Stomach (tissue), 9 donors: ENCODE results near the gene ERO1B. TPM values are rescaled to one million over a fixed set of nuclear protein-coding genes. Genes with fewer than 3 reads are reported as not detected.

Source experiments
- DNase-seq, 2 donors: peaks; one replicate each; pipeline versions ENCODE4 v3.0.0 to v3.0.0-alpha.2; 2013 to 2019
- H3K27ac ChIP-seq, 5 donors: fragments of 200-600 bp in 4 of 5; sonication (generic) in 4 of 5; one replicate each; pipeline ENCODE4 v1.5.1; 2013 to 2019; ENCODE audit warnings: mild to moderate bottlenecking in 1 of 5, moderate library complexity in 1 of 5
- H3K27me3 ChIP-seq, 3 donors: fragments of 200-600 bp; sonication (generic); one replicate each; pipeline ENCODE4 v1.5.1; 2017 to 2019; ENCODE audit warnings: mixed run types in 1 of 3
- H3K36me3 ChIP-seq, 4 donors: fragments of 200-600 bp; sonication (generic); 1 replicate in 3 of 4; 2 replicates in 1 of 4; pipeline ENCODE4 v1.5.1; 2016 to 2019
- H3K4me1 ChIP-seq, 4 donors: fragments of 200-600 bp; sonication (generic); one replicate each; pipeline ENCODE4 v1.5.1; 2016 to 2019
- H3K4me3 ChIP-seq, 4 donors: fragments of 200-600 bp; sonication (generic) in 3 of 4; one replicate each; pipeline ENCODE4 v1.5.1; 2016 to 2019; ENCODE audit warnings: mild to moderate bottlenecking in 1 of 4
- H3K9me3 ChIP-seq, 4 donors: fragments of 200-600 bp; sonication (generic); one replicate each; pipeline ENCODE4 v1.5.1; 2016 to 2019
- EP300 ChIP-seq: sonication (generic); formaldehyde crosslinking; IDR thresholded peaks from one replicate; pipeline ENCODE4 v1.6.1; 2017; ENCODE audit warnings: antibody characterized with exemption
- POLR2A ChIP-seq, 4 donors: fragments of 450-650 bp; IDR thresholded peaks; one replicate each; pipeline ENCODE4 v1.6.1; 2016; ENCODE audit warnings: antibody characterized with exemption in 4 of 4, control low read depth in 2 of 4, mild to moderate bottlenecking in 1 of 4, moderate library complexity in 1 of 4
- POLR2AphosphoS5 ChIP-seq, 3 donors: sonication (generic); formaldehyde crosslinking; IDR thresholded peaks; one replicate each; pipeline ENCODE4 v1.6.1; 2016; ENCODE audit warnings: antibody characterized with exemption in 3 of 3
- WGBS, 5 donors: extraction: QIAGEN DNeasy Blood & Tissue Kit in 3 of 5; methylation state at CpG; one replicate each; pipeline versions ENCODE4 v1.1.5 to v1.1.7; 2013 to 2018; 5-methylcytosine and 5-hydroxymethylcytosine counted together
- intact Hi-C: fragments of 100-400 bp; cut with DNase I; formaldehyde crosslinking; loops from one replicate; pipeline ENCODE4 v1.15.1; 2023; ENCODE audit warnings: low total_unique reads
- polyA plus RNA-seq, 3 donors: library from polyadenylated mRNA; stranded (reverse); fragments of 200-250 nt; gene quantifications; one replicate each; pipeline ENCODE4 v1.2.3, GENCODE V29; 2013
- small RNA-seq, 4 donors: library from RNA; depleted of rRNA; stranded (forward); fragments of <200 nt; gene quantifications; one replicate each; pipeline ENCODE3, GENCODE V24; 2016
- total RNA-seq, 5 donors: library from RNA; depleted of rRNA; stranded (reverse); fragments of >200 nt; gene quantifications; one replicate each; pipeline versions ENCODE4 v1.1.0 to v1.2.3, GENCODE V29; 2014 to 2016
- TF ChIP-seq, protein P1 (sequence below), 7 experiments: fragments of 450-650 bp in 4 of 7; fragments of 200-600 bp in 3 of 7; sonication (generic) in 3 of 7; IDR thresholded peaks; one replicate each; pipeline ENCODE4 v1.5.1; 2016 to 2019; ENCODE audit warnings: antibody characterized with exemption in 7 of 7, control low read depth in 2 of 7, mild to moderate bottlenecking in 1 of 7
- donor health status: healthy with polysubstance abuse.
- donor health status: Bipolar disorder and iron deficiency.
- donor health status: healthy.

Gene ERO1B
- total and polyA plus RNA-seq, 8 donors = 3.2 to 103 (median 27.9) TPM

DNA sequence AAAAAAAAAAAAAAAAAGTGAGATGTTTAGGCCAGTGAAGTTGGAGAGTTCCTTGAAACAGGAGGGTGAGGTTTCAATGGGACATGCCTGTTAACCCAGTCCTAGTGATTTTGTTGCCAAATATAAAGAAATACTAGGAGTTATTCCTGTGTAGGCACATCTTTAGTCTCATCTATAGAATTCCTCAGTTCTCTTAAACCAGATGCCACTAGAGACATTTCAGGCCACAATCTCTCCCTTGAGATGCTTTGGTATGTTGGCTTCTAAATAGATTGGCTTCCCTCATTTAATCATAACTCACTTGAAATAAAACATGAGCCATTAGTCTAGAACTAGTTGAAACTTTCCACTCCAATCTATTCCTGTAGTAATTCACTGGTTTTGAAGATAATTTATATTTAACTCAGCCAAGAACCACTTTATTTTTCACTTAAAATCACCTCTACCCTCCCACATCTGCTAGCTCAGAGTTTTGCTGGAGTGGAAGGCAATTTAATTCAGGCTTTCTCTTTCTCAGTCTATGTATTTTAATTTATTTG lies 109.6 kb downstream of the ERO1B start:
- no peak overlapping the region for H3K27ac ChIP-seq
- H3K4me1 ChIP-seq = peaks cover 0 to 11% (median 0%) of the 10 kb centered on the region in 4 donors
- no peak for DNase-seq
- H3K27me3 ChIP-seq = no peaks in the 10 kb centered on the region
- TF ChIP-seq POLR2A (IDR thresholded peaks at IDR 0.05) (no peak), EP300 (no peak), POLR2AphosphoS5 (IDR thresholded peaks at IDR 0.05) (no peak)
- TF ChIP-seq, protein P1, sequence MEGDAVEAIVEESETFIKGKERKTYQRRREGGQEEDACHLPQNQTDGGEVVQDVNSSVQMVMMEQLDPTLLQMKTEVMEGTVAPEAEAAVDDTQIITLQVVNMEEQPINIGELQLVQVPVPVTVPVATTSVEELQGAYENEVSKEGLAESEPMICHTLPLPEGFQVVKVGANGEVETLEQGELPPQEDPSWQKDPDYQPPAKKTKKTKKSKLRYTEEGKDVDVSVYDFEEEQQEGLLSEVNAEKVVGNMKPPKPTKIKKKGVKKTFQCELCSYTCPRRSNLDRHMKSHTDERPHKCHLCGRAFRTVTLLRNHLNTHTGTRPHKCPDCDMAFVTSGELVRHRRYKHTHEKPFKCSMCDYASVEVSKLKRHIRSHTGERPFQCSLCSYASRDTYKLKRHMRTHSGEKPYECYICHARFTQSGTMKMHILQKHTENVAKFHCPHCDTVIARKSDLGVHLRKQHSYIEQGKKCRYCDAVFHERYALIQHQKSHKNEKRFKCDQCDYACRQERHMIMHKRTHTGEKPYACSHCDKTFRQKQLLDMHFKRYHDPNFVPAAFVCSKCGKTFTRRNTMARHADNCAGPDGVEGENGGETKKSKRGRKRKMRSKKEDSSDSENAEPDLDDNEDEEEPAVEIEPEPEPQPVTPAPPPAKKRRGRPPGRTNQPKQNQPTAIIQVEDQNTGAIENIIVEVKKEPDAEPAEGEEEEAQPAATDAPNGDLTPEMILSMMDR (IDR thresholded peaks at IDR 0.05) = no peak
- no peaks in the 10 kb centered on the region for H3K9me3 ChIP-seq
- no peak overlapping the region for H3K4me3 ChIP-seq
- intact Hi-C loops = no loop called here
- peaks cover 0 to 9% (median 3%) of the 10 kb centered on the region in 4 donors for H3K36me3 ChIP-seq

DNA sequence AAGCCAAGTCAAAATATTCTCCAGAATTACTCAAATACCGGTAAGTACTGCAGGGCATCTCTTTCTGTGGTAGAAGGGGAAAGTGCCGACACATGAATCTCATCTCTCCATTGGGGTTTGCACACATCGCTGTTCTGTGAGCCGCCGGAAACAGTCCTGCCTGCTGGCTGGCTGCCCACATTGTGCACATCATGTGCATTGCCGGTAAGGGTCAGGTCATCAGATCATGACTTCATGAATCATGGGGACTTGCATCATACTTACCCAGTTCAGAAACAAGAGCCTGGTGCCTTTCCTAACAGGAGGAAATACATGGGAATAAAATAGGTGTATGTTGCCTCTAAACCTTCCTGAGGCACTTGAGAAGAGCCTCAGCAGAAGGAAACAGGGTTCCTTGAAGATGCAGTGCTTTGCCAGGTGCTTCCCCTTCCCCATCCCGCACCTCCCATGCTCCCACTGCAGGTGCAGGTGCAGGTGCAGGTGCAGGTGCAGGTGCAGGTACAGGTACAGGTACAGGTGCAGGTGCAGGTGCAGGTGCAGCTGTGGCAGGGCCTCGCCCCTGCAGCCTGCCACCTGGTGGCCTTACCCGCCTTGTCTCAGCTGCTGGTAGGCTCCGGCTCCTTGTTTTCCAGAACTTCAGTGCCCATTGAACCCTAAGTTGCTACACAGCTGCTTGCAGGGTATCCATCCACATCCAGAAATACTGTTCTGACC lies 112.9 kb downstream of the ERO1B start:
- DNase-seq = peak; percentile 42 to 52
- 62 to 84% (median 73%) methylated on average over 9 to 10 of the region's 10 CpGs for WGBS, 5 donors
- Histone ChIP-seq H3K36me3 (peaks cover 0 to 6% (median 0%) of the 10 kb centered on the region in 4 donors), H3K27ac (peak overlapping the region in 1 of 5 donors; percentile 11), H3K4me3 (no peak overlapping the region), H3K27me3 (no peaks in the 10 kb centered on the region), H3K9me3 (no peaks in the 10 kb centered on the region), H3K4me1 (peaks cover 0 to 18% (median 4%) of the 10 kb centered on the region in 4 donors)
- TF ChIP-seq, protein P1 (IDR thresholded peaks at IDR 0.05) = peak in 1 of 7 experiments; percentile 21
- TF ChIP-seq EP300 = no peak
- TF ChIP-seq POLR2AphosphoS5 (IDR thresholded peaks at IDR 0.05) = peak in 1 of 3 donors; percentile 26
- intact Hi-C loops = no loop called here

DNA sequence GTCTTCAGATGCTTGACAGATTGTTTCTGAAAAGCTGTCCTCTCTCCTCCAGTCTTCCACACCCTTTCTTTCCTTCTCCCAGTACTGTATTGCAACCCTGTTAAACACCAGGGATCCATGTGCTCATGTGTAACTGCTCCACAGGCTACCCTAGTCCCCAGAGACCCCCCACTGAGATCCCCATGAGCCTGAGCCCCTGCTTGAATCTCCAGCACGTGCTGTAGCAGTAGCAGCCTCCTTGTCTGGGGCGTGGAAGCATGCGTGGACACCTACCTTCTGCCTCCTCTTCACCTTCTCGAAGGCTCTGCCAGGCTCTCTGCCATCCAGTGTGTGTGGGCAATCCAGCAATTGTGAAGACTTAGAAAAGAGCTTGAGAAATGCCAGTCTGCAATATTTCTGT lies 114.2 kb downstream of the ERO1B start:
- Histone ChIP-seq H3K4me3 (no peak overlapping the region), H3K27ac (no peak overlapping the region), H3K36me3 (peaks cover 0 to 6% (median 0%) of the 10 kb centered on the region in 4 donors), H3K27me3 (no peaks in the 10 kb centered on the region), H3K4me1 (peaks cover 4 to 27% (median 8%) of the 10 kb centered on the region in 4 donors), H3K9me3 (peaks cover 0 to 4% (median under 1%) of the 10 kb centered on the region in 4 donors)
- TF ChIP-seq POLR2AphosphoS5 (IDR thresholded peaks at IDR 0.05) (no peak), EP300 (no peak), POLR2A (IDR thresholded peaks at IDR 0.05) (no peak)
- intact Hi-C loops = no loop called here
- DNase-seq = no peak
- 89 to 96% (median 91%) methylated on average over 4 of the region's 4 CpGs for WGBS, 5 donors

DNA sequence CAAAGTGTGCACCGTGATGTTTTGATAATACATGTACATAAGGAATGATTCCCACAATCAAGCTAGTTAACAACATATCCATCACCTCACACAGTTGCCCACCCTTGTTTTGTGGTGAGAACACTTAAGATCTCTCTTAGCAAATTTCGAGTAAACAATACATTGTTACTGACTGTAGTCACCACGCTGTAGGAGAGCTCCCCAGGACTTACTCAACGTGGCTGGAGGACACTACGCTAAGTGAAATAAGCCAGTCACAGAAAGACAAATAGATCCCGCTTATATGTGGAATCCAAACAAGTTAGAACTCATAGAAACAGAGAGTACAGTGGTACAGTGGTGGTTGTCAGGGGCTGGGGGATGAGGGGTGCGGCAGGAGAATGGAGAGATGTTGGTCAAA lies 114.6 kb downstream of the ERO1B start:
- TF ChIP-seq POLR2A (IDR thresholded peaks at IDR 0.05) = no peak
- TF ChIP-seq EP300 = no peak
- no peaks in the 10 kb centered on the region for H3K27me3 ChIP-seq
- 82 to 93% (median 91%) methylated on average over 7 of the region's 7 CpGs for WGBS, 5 donors
- peaks cover 0 to 6% (median 0%) of the 10 kb centered on the region in 4 donors for H3K36me3 ChIP-seq
- H3K4me1 ChIP-seq = peaks cover 4 to 32% (median 8%) of the 10 kb centered on the region in 4 donors
- H3K9me3 ChIP-seq = peaks cover 0 to 9% (median 3%) of the 10 kb centered on the region in 4 donors
- no peak overlapping the region for H3K27ac ChIP-seq
- DNase-seq = no peak
- no peak overlapping the region for H3K4me3 ChIP-seq
- intact Hi-C loops = no loop called here

DNA sequence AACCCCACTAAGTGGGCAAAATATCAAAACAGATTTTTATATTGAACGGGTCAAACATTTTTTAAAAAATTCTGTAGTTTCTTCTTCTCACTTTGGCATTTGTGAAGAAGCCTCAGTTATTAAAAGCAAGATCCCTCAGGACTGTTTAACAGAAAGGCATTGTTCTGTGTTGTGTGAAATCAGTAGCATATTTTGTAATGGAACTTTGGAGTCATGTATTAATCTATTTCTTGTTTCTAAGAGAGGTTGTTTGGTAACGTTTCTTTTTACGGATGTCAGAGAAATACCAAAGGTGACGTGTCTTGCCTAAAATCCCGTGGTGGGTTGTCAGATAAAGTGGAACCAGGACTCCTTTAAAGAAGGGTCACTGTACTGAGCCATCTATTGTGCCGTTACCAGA lies 115.7 kb downstream of the ERO1B start:
- H3K4me3 ChIP-seq = no peak overlapping the region
- peaks cover 0 to 20% (median 11%) of the 10 kb centered on the region in 4 donors for H3K9me3 ChIP-seq
- H3K4me1 ChIP-seq = peaks cover 4 to 32% (median 8%) of the 10 kb centered on the region in 4 donors
- peaks cover 0 to 6% (median 0%) of the 10 kb centered on the region in 4 donors for H3K36me3 ChIP-seq
- intact Hi-C loops = no loop called here
- no peak overlapping the region for H3K27ac ChIP-seq
- TF ChIP-seq POLR2AphosphoS5 (IDR thresholded peaks at IDR 0.05) (no peak), POLR2A (IDR thresholded peaks at IDR 0.05) (no peak), EP300 (no peak)
- TF ChIP-seq, protein P1 (IDR thresholded peaks at IDR 0.05) = no peak
- H3K27me3 ChIP-seq = no peaks in the 10 kb centered on the region
- WGBS, 5 donors = 87 to 96% (median 93%) methylated on average over 6 of the region's 6 CpGs
- DNase-seq = no peak

Small RNAs within 50 kb of the gene (small RNA-seq; reads per million reads assigned to genes)
- gene RNU2-70P = 0.47 to 3.1 (median 1.9) reads per million in 4 donors

Other genes with a start within 250 kb of the ERO1B start
- gene NID1, start 216.9 kb downstream of the ERO1B start, total RNA-seq = 100 to 1,000 TPM in 1 of 5 donors, 10 to 100 TPM in 4; 85.5 to 214 (median 95.1) TPM
- 10 to 100 TPM; 21.4 to 32.7 (median 21.6) TPM for gene NID1, start 216.9 kb downstream of the ERO1B start, polyA plus RNA-seq
- 10 to 100 TPM; 11.6 to 64.8 (median 15.8) TPM for gene GPR137B, start 139.4 kb downstream of the ERO1B start, total RNA-seq
- 1 to 10 TPM; 2.9 to 7.5 (median 7.3) TPM for gene GPR137B, start 139.4 kb downstream of the ERO1B start, polyA plus RNA-seq
- gene EDARADD, start 112.3 kb upstream of the ERO1B start, total RNA-seq = 10 to 100 TPM in 3 of 5 donors, 1 to 10 TPM in 1, not detected in 1; 5.1 to 13.8 (median 11.8) TPM
- gene EDARADD, start 112.3 kb upstream of the ERO1B start, polyA plus RNA-seq = 1 to 10 TPM; 3.7 to 6.6 (median 4.7) TPM
- 100 to 1,000 TPM in 3 of 5 donors, 10 to 100 TPM in 2; 32.7 to 142 (median 104) TPM for gene LGALS8, start 242.0 kb upstream of the ERO1B start, total RNA-seq
- 10 to 100 TPM; 17.9 to 23.7 (median 18.7) TPM for gene LGALS8, start 242.0 kb upstream of the ERO1B start, polyA plus RNA-seq